ENCODE data around the gene EID2. TPM values are rescaled to one million over a fixed set of nuclear protein-coding genes. Genes with fewer than 3 reads are reported as not detected.

EID2 gene
- total RNA-seq, 8 experiments from 2014 or later = 15.3 to 27.0 (median 18.6) TPM

GRCh38 chr19:39497996-39498797 is 41.8 kb downstream of the EID2 start:
- Histone ChIP-seq H3K4me3 (peak overlapping the region; percentile 28 to 49 (median 43)), H3K27ac (peak overlapping the region; percentile 75 to 86), H3K4me1 (replicated peaks in 1 of 2) (peaks cover 3 to 5% of the 10 kb centered on the region in 2 donors)
- in situ Hi-C loops (cut with MboI; ENCODE audit: low pct_unique_long_range_greater_than_20kb in 2 of 9, low sequenced_read_pairs in 9 of 9, unreplicated experiment in 9 of 9) = no loop called here
- peak; percentile 65 to 87 (median 80) for ATAC-seq (replicated peaks in 6 of 8)
- 0 to 7% (median 4%) methylated on average over 1 to 17 of the region's 40 CpGs; no CpG with 5 or more reads in 5 of the 10 experiments for WGBS, 10 experiments

- ATAC-seq (replicated peaks in 6 of 8) = no peak
- in situ Hi-C loops (cut with MboI; ENCODE audit: low pct_unique_long_range_greater_than_20kb in 2 of 9, low sequenced_read_pairs in 9 of 9, unreplicated experiment in 9 of 9) = no loop called here
- Histone ChIP-seq H3K4me3 (peak overlapping the region; percentile 28 to 49 (median 43)), H3K4me1 (replicated peaks in 1 of 2) (peaks cover 3 to 5% of the 10 kb centered on the region in 2 donors), H3K27ac (peak overlapping the region in 1 of 2 donors; percentile 86)
- WGBS, 10 experiments = 10% methylated on average over 2 of the region's 7 CpGs; no CpG with 5 or more reads in 9 of the 10 experiments
Measured at GRCh38 chr19:39497701-39497995, 42.3 kb downstream of the EID2 start.

- no peak overlapping the region for H3K27ac ChIP-seq
- in situ Hi-C loops (cut with MboI; ENCODE audit: low pct_unique_long_range_greater_than_20kb in 2 of 9, low sequenced_read_pairs in 9 of 9, unreplicated experiment in 9 of 9) = no loop called here
- WGBS, 10 experiments = 0 to 100% (median 94%) methylated on average over 1 to 5 of the region's 5 CpGs; no CpG with 5 or more reads in 2 of the 10 experiments
Measured at GRCh38 chr19:39496063-39496462, 43.9 kb downstream of the EID2 start.

GRCh38 chr19:39494661-39495060 is 45.3 kb downstream of the EID2 start:
- in situ Hi-C loops (cut with MboI; ENCODE audit: low pct_unique_long_range_greater_than_20kb in 2 of 9, low sequenced_read_pairs in 9 of 9, unreplicated experiment in 9 of 9) = no loop called here
- no peak for ATAC-seq (replicated peaks in 6 of 8)
- 95 to 100% (median 95%) methylated on average over 2 to 4 of the region's 5 CpGs; no CpG with 5 or more reads in 7 of the 10 experiments for WGBS, 10 experiments
- no peak overlapping the region for H3K27ac ChIP-seq
- H3K4me3 ChIP-seq = no peak overlapping the region
- peaks cover 3 to 5% of the 10 kb centered on the region in 2 donors for H3K4me1 ChIP-seq (replicated peaks in 1 of 2)

More at GRCh38 chr19:39496063-39496462, 43.9 kb downstream of the EID2 start:
- peaks cover 3 to 5% of the 10 kb centered on the region in 2 donors for H3K4me1 ChIP-seq (replicated peaks in 1 of 2)
- ATAC-seq (replicated peaks in 6 of 8) = no peak
- H3K4me3 ChIP-seq = no peak overlapping the region

DNA sequence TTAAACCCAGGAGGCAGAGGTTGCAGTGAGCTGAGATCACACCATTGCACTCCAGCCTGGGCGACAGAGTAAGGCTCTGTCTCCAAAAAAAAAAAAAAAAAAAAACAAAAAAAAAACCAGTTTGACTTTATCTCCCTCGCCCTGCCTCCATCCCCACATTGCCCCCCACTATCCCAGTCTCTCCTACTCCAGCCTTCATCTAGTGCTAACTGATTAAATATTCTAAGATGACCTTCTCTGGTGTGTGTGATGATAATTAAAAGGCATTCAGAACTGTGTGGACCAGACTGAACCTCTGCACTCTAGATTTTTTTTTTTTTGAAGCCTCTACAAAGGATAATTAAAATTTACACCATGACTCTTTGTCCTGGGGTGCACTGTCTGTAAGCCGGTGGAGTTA is 47.2 kb downstream of the EID2 start:
- 40 to 93% (median 60%) methylated on average over 1 to 2 of the region's 3 CpGs; no CpG with 5 or more reads in 5 of the 10 experiments for WGBS, 10 experiments
- Histone ChIP-seq H3K27ac (no peak overlapping the region), H3K4me3 (no peak overlapping the region), H3K4me1 (replicated peaks in 1 of 2) (peaks cover 3 to 5% of the 10 kb centered on the region in 2 donors)
- ATAC-seq (replicated peaks in 6 of 8) = no peak
- in situ Hi-C loops (cut with MboI; ENCODE audit: low pct_unique_long_range_greater_than_20kb in 2 of 9, low sequenced_read_pairs in 9 of 9, unreplicated experiment in 9 of 9) = no loop called here

GRCh38 chr19:39492225-39492624 is 47.7 kb downstream of the EID2 start:
- Histone ChIP-seq H3K4me1 (replicated peaks in 1 of 2) (peaks cover 0 to under 1% of the 10 kb centered on the region in 2 donors), H3K27ac (no peak overlapping the region), H3K4me3 (no peak overlapping the region)
- WGBS, 10 experiments = 60 to 100% (median 100%) methylated on average over 1 to 3 of the region's 6 CpGs; no CpG with 5 or more reads in 5 of the 10 experiments
- ATAC-seq (replicated peaks in 6 of 8) = no peak
- in situ Hi-C loops (cut with MboI; ENCODE audit: low pct_unique_long_range_greater_than_20kb in 2 of 9, low sequenced_read_pairs in 9 of 9, unreplicated experiment in 9 of 9) = no loop called here

GRCh38 chr19:39489756-39490155 is 50.2 kb downstream of the EID2 start:
- Histone ChIP-seq H3K27ac (no peak overlapping the region), H3K4me3 (no peak overlapping the region), H3K4me1 (replicated peaks in 1 of 2) (no peaks in the 10 kb centered on the region)
- 83 to 100% (median 92%) methylated on average over 1 to 8 of the region's 10 CpGs; no CpG with 5 or more reads in 6 of the 10 experiments for WGBS, 10 experiments
- ATAC-seq (replicated peaks in 6 of 8) = peak in 1 of 8 experiments; percentile 17
- in situ Hi-C loops (cut with MboI; ENCODE audit: low pct_unique_long_range_greater_than_20kb in 2 of 9, low sequenced_read_pairs in 9 of 9, unreplicated experiment in 9 of 9) = no loop called here

Other genes with a start within 250 kb of the EID2 start
- gene IFNL1, start 243.8 kb downstream of the EID2 start, total RNA-seq = not detected
- gene LRFN1, start 219.3 kb downstream of the EID2 start, total RNA-seq = 1 to 10 TPM in 7 of 8 experiments, under 1 TPM in 1; 0.41 to 6.6 (median 2.9) TPM
- gene GMFG, start 204.1 kb downstream of the EID2 start, total RNA-seq = 1 to 10 TPM in 3 of 8 experiments, under 1 TPM in 3, not detected in 2; 0.55 to 1.5 (median 1.1) TPM
- 100 to 1,000 TPM in 2 of 8 experiments, 10 to 100 TPM in 6; 24.1 to 124 (median 64.9) TPM for gene SAMD4B, start 197.7 kb downstream of the EID2 start, total RNA-seq
- 10 to 100 TPM; 23.7 to 59.7 (median 37.0) TPM for gene PAF1, start 149.1 kb downstream of the EID2 start, total RNA-seq
- 10 to 100 TPM; 19.9 to 45.6 (median 26.2) TPM for gene MED29, start 148.8 kb downstream of the EID2 start, total RNA-seq
- gene ZFP36, start 133.3 kb downstream of the EID2 start, total RNA-seq = 10 to 100 TPM in 3 of 8 experiments, 1 to 10 TPM in 4, under 1 TPM in 1; 0.96 to 30.4 (median 6.6) TPM
- gene PLEKHG2, start 127.5 kb downstream of the EID2 start, total RNA-seq = 10 to 100 TPM in 6 of 8 experiments, 1 to 10 TPM in 2; 1.1 to 50.6 (median 13.2) TPM
- 1,000 to 10,000 TPM in 7 of 8 experiments, 100 to 1,000 TPM in 1; 781 to 3,131 (median 1,617) TPM for gene RPS16, start 104.2 kb downstream of the EID2 start, total RNA-seq
- 100 to 1,000 TPM in 1 of 8 experiments, 10 to 100 TPM in 7; 52.4 to 129 (median 76.3) TPM for gene SUPT5H, start 94.6 kb downstream of the EID2 start, total RNA-seq
- gene TIMM50, start 59.3 kb downstream of the EID2 start, total RNA-seq = 100 to 1,000 TPM in 1 of 8 experiments, 10 to 100 TPM in 7; 46.0 to 104 (median 65.6) TPM
- gene DLL3, start 41.2 kb downstream of the EID2 start, total RNA-seq = 10 to 100 TPM in 4 of 8 experiments, 1 to 10 TPM in 1, under 1 TPM in 3; 0.25 to 84.3 (median 8.1) TPM
- 1 to 10 TPM in 2 of 8 experiments, under 1 TPM in 4, not detected in 2; 0.27 to 1.9 (median 0.58) TPM for gene SELENOV, start 25.0 kb downstream of the EID2 start, total RNA-seq
- gene EID2B, start 7.3 kb downstream of the EID2 start, total RNA-seq = 10 to 100 TPM in 4 of 8 experiments, 1 to 10 TPM in 4; 6.2 to 14.2 (median 10.4) TPM
- not detected for gene LGALS13, start 62.4 kb upstream of the EID2 start, total RNA-seq
- gene LGALS16, start 115.8 kb upstream of the EID2 start, total RNA-seq = not detected
- not detected for gene LGALS14, start 164.3 kb upstream of the EID2 start, total RNA-seq
- not detected for gene CLC, start 197.9 kb upstream of the EID2 start, total RNA-seq
- gene LEUTX, start 238.7 kb upstream of the EID2 start, total RNA-seq = 10 to 100 TPM in 1 of 8 experiments, not detected in 7; 34.9 TPM